Measurements from ENCODE around the gene RALGPS1.
A peak's percentile ranks its signal among the peaks of the same experiment; 100 is the strongest.

The RALGPS1 gene

DNA sequence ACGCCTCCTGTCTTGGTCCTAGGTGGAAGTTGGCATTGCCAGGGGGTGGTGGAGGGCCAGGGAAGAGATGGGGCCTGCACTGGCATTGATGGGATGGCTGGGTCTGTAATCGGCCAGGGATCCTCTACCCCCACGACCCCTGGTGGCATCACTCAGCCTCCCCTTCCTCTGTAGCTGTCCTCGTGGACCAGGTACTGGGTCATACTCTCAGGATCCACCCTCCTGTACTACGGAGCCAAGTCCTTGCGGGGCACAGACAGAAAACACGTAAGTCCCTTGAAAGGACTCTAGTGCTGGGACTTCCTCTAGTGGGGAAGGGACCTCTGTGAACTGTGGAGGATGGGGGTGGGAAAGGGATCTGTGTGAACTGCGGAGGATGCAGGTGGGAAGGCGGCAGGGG, 297.9 kb downstream of the RALGPS1 start:
- DNase-seq: no peak

- no peak for DNase-seq
Observed at GRCh38 chr9:127213859-127214258, 299.3 kb downstream of the RALGPS1 start.

- peak; percentile 58 to 68 for DNase-seq
Observed at GRCh38 chr9:127214421-127215267, 300.1 kb downstream of the RALGPS1 start.

DNA sequence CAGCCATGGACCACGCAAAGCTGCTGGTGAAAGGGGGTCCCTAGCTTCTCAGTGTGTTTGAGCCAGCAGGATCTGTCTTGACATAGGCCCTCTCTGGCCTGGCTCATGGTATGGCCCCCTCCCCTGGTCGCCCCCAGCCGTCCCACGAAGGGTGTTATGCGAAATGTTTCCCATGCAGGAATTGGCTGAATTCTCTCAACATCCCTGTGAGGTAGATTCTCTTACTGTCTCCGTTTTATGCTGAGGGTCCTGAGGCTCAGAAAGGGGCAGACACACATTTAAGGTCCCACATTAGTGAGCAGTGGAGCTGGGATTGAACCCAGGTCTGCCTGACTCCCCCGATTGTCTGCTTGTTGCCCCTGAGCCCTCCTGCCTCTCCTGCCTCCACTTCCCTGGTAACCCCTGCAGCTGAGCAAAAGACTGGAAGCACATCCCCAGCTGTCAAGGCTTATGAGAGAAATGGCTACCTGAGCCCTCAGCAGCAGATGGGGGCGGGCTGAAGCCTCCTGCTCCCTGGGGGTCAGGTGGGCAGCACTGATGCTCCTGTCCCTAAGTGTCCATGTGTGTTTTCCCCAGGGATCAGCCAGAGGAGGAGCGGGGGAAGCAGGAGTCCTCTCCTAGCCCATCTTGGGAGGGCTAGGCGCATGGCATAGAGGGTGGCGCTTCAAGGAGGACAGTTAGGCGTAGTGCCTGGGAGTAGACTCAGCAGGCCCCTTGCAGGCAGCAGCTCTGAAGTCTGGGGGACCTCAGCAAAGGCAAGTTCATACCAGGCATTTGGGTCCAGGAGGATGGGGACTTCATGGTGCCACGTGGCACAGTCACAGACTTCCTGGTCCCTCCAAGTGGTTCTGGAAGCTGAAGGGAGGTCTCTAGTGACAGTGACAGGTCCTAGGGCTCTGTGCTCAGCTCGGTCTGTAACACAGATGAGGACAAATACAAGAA, 301.0 kb downstream of the RALGPS1 start:
- DNase-seq: no peak

- DNase-seq: no peak
Observed at GRCh38 chr9:127216210-127216887, 301.8 kb downstream of the RALGPS1 start.

DNA sequence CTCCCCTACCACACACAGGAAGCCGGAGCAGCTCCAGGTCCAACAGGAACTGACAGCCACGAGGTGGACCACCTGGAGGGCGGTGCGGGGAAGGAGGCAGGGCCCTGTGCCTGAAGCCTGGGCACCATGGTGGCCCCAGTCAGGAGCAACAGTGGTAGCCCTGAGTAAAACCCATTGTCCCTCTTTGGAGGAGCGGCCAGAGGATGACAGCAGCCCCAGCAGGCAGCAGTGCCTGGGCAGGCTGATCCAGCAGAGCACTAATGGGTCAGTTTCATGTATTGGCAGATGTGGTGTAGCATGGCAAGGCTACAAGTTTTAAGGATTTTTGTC, 302.3 kb downstream of the RALGPS1 start:
- no peak for DNase-seq

- DNase-seq: no peak
Observed at GRCh38 chr9:127218818-127219217, 304.2 kb downstream of the RALGPS1 start.

GRCh38 chr9:127219520-127219919, 304.9 kb downstream of the RALGPS1 start:
- DNase-seq: no peak

DNA sequence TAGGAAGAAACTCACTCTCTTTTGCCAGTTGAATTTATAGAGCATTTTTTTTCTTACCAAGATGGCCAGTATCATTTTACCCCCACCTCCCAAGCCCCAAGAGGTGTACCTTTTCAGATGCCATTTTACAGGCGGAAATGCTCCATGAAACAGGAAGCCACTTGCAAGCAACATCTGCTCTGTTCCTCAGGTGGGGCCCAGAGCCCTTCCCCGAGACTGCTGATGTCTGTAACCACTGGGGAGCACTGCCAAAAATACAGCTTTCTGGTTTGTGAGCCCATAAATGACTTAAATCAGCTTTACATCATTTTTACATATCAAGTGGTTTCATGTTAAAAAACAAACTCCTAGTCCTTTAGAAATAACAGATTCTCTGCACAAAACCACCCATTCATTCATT, 307.1 kb downstream of the RALGPS1 start:
- no peak for DNase-seq

- no peak for DNase-seq
Observed at GRCh38 chr9:127222388-127223095, 308.0 kb downstream of the RALGPS1 start.

GRCh38 chr9:127223266-127223665, 308.7 kb downstream of the RALGPS1 start:
- no peak for DNase-seq

DNA sequence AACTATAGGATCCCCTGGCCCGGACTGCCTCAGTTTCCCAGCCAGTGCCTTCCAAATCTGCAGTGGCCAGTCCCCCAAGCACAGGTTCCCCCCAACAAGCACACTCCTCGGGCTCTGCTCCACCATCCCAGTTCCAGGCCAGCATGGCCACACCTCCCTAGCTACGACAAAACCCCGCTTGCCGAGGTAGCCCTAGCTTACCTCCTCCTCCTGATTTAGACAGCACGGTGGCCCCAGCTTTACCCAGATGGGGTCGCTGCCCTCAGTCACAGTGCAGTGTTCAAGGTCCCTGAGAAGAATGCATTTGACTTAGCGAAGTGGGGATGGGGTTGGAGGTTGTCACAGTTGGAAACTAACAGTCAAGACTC, 309.2 kb downstream of the RALGPS1 start:
- no peak for DNase-seq

GRCh38 chr9:127224178-127224882, 309.7 kb downstream of the RALGPS1 start:
- DNase-seq: peak; percentile 82 to 85

DNA sequence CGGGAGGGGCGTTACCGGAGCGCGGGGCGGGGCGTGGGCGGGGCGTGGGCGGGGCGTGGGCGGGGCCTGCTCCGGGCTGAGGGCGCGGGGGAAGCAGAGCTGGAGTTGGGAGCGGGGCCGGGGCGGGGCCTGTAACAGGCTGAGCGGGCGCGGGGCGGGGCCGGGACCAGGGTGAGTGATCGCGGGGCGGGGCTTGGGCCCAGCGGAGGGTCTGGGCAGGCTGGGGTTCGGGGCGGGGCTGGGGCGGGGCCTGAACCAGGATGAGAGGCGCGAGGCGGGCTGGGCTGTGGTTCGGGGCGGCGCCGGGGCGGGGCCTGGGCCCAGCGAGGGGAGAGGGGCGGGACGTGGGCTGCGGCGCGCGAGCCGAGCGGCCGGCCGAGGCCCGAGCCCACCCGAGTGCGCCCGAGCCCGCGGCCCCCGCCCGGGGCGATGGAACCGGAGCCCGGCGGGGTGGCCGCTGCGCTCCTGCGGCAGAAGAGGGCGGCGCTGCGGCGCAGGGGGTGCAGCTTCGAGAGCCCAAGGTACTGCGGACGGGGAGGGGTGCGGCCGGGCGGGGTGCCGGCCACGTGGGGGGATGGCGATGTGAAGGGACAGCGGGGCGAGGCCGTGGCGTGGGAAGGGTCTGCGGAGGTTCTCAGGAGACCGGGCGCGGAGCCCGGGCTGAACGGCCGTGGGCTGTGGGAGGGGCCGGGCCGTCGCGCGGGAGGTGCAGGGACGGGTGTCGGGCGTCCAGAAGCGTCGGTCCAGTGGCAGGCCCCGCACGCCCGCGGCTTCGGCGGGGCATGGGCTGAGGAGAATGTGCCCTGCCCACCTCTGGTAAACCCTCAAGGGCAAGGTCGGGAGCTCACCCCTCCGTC, 310.5 kb downstream of the RALGPS1 start:
- DNase-seq: peak; percentile 95 to 98

DNA sequence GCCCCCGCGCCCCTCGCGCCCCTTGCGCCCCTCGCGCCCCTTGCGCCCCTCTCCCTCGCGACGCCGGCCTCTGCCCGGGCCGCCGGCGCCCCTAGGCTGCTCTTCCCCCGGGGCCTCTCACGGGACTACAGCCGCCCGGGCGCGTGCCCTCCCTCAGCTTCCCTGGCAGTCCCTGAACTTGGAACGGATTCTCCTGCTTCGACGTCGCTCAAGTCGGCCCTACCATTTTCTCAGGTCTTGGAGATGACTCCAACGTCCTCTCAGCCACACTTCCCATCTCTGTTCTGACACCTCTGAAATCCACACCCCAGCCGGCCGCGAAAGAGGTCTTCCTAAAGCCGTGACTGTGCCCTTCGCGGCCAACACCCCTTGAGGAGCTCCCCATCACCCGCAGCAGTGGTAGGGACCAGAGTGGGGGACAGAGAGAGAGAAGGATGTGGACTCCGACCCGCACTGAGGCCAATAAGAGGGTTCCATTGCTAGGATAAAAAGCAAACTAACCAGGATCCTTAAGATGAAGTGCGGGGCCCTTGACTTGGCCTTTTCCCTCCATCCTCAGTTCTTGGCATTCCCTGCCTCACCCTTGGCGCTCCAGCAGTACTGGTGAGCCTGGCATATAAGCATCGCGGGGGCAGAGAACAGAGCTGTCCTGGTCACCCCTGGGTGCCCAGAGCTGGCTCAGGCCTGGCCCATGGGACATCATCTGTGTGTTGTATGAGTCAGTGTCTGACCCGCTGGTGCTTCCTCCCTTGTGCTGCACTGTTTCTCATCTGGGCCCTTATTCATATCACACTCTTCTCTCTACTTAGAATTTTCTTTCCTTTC, 311.4 kb downstream of the RALGPS1 start:
- no peak for DNase-seq

GRCh38 chr9:127229691-127230417, 315.3 kb downstream of the RALGPS1 start:
- no peak for DNase-seq

GRCh38 chr9:127231666-127232065, 317.1 kb downstream of the RALGPS1 start:
- no peak for DNase-seq

DNA sequence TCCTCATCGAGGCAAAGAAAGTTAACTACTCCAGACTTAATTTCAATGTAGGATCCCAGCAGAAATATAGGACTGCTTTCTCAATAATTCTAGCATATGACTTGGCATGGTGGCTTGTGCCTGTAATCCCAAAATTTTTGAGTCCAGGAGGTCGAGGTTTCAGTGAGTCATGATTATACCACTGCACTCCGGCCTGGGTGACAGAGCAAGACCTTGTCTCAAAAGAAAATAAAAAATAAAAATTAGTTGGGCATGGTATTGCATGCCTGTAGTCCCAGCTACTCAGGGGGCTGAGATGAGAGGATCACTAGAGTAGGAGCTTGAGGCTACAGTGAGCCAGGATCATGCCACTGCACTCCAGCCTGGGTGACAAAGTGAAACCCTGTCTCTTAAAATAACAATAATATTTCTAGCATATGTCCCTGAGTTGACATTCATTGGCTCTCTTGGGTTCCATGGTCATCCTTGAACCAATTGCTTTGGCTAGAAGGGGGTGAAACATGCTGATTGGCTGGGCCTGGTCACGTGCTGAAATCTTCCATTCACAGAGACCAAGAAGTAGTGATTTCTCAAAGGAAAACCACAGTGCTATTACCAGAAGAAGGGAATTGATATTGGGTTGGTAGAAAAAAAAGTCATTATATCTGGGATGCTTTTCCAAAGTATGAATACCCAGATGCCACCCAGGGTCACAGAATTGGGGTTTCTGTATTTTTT, 318.4 kb downstream of the RALGPS1 start:
- DNase-seq: no peak

GRCh38 chr9:127233550-127233949, 319.0 kb downstream of the RALGPS1 start:
- no peak for DNase-seq
